Thoracic aorta (tissue), 2 donors: Measurements from ENCODE around the gene TRIM63. TPM values are rescaled to one million over a fixed set of nuclear protein-coding genes. Genes with fewer than 3 reads are reported as not detected.

Source experiments
- ATAC-seq: fragments of 150-250 bp; one replicate; pipeline ENCODE4 v1.8.0; 2017; ENCODE audit warnings: low read depth; ENCODE audit not compliant: insufficient number of reproducible peaks, low FRiP score
- DNase-seq: peaks from one replicate; pipeline ENCODE4 v3.0.0-alpha.2; 2020; ENCODE audit warnings: low spot score
- H3K27ac ChIP-seq, 2 donors: fragments of 200-600 bp; sonication (generic); 1 replicate in 1 of 2; 2 replicates in 1 of 2; pipeline ENCODE4 v1.5.1; 2016; ENCODE audit warnings: mild to moderate bottlenecking in 2 of 2, moderate library complexity in 2 of 2
- H3K27me3 ChIP-seq: fragments of 200-600 bp; sonication (generic); replicated peaks from 2 replicates; pipeline ENCODE4 v1.6.0; 2016; ENCODE audit warnings: mild to moderate bottlenecking; ENCODE audit not compliant: insufficient read depth
- H3K36me3 ChIP-seq: fragments of 200-600 bp; sonication (generic); one replicate; pipeline ENCODE4 v1.5.1; 2016
- H3K4me1 ChIP-seq, 2 donors: fragments of 200-600 bp; sonication (generic); 1 replicate in 1 of 2; 2 replicates in 1 of 2; pipeline versions ENCODE4 v1.5.1 to v1.6.0; 2016; ENCODE audit warnings: low read depth in 2 of 2, mild to moderate bottlenecking in 1 of 2; ENCODE audit not compliant: control insufficient read depth in 1 of 2
- H3K4me3 ChIP-seq: fragments of 200-600 bp; sonication (generic); 2 replicates; pipeline ENCODE4 v1.5.1; 2016; ENCODE audit warnings: mild to moderate bottlenecking
- H3K9me3 ChIP-seq: fragments of 200-600 bp; sonication (generic); 2 replicates; pipeline ENCODE4 v1.5.1; 2016
- total RNA-seq, 2 donors: library from RNA; depleted of rRNA; stranded (reverse); fragments of >200 nt; gene quantifications; one replicate each; pipeline versions ENCODE4 v1.1.0 to v1.2.3, GENCODE V29; 2016
- TF ChIP-seq, protein P1 (sequence below): fragments of 200-600 bp; sonication (generic); IDR thresholded peaks from one replicate; pipeline ENCODE4 v1.5.1; 2019; ENCODE audit warnings: antibody characterized with exemption

TRIM63 gene
- total RNA-seq, 2 donors from 2014 or later, result not detected

DNA sequence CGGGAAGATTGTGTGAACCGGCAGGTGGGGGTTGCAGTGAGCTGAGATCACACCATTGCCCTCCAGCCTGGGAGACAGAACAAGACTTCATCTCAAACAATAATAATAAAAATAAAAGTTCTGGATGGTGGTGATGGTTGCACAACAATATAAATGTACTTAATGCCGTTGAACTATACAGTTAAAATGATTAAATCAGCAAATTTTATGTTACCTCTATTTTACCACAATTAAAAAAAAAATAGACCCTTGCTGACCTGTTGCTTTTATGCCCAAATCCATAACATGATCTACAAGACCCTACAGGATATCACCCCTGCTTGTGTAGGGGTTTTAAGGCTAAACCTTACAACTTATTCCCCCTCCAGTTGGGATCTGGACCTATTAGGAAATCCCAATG is 32.4 kb upstream of the TRIM63 start:
- H3K9me3 ChIP-seq, result no peaks in the 10 kb centered on the region
- no peak overlapping the region for H3K27ac ChIP-seq
- TF ChIP-seq, protein P1, sequence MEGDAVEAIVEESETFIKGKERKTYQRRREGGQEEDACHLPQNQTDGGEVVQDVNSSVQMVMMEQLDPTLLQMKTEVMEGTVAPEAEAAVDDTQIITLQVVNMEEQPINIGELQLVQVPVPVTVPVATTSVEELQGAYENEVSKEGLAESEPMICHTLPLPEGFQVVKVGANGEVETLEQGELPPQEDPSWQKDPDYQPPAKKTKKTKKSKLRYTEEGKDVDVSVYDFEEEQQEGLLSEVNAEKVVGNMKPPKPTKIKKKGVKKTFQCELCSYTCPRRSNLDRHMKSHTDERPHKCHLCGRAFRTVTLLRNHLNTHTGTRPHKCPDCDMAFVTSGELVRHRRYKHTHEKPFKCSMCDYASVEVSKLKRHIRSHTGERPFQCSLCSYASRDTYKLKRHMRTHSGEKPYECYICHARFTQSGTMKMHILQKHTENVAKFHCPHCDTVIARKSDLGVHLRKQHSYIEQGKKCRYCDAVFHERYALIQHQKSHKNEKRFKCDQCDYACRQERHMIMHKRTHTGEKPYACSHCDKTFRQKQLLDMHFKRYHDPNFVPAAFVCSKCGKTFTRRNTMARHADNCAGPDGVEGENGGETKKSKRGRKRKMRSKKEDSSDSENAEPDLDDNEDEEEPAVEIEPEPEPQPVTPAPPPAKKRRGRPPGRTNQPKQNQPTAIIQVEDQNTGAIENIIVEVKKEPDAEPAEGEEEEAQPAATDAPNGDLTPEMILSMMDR, result no peak
- ATAC-seq (no peak), DNase-seq (no peak)
- H3K36me3 ChIP-seq, result no peaks in the 10 kb centered on the region
- H3K4me1 ChIP-seq, result peaks cover 0 to 2% of the 10 kb centered on the region in 2 donors
- no peak overlapping the region for H3K4me3 ChIP-seq
- H3K27me3 ChIP-seq, result no peaks in the 10 kb centered on the region

DNA sequence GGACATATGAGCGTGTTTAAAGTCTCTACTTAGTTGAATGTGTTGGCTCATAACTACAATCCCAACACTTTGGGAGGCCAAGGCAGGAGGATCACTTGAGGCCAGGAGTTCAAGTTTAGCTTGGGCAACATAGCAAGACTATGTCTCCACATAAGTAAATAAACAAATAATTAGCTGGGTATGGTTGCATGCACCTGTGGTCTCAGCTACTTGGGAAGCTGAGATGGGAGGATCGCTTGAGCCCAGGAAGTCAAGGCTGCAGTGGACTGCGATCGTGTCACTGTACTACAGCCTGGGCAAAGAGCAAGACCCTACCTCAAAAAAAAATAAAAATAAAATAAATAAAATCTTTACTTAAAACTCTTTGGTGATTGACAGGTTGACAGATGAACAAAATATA is 31.2 kb upstream of the TRIM63 start:
- H3K4me3 ChIP-seq, result no peak overlapping the region
- no peak overlapping the region for H3K27ac ChIP-seq
- DNase-seq (no peak), ATAC-seq (no peak)
- H3K27me3 ChIP-seq, result no peaks in the 10 kb centered on the region
- TF ChIP-seq, protein P1, result no peak
- H3K9me3 ChIP-seq, result no peaks in the 10 kb centered on the region
- peaks cover 0 to 5% of the 10 kb centered on the region in 2 donors for H3K4me1 ChIP-seq
- H3K36me3 ChIP-seq, result no peaks in the 10 kb centered on the region

DNA sequence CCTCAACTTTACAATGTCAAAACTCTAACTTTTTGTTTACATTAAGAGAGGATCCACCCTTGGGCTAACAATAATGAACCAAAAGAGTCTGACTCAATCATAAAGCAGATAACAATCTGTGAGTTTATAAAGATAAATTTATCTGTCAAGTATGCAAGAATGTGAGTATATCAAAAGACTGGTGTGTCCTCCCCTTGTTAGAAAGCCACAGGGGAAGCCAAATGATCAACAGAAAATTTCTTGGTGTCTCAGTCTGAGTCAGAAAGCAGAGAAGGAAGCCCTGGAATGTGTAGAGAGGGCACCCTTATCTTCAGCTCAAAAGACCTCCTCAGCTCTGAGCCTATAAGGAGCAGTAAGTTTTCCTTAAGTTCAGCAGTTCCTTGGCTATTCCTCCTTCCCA is 30.3 kb upstream of the TRIM63 start:
- TF ChIP-seq, protein P1, result no peak
- H3K27ac ChIP-seq, result no peak overlapping the region

DNA sequence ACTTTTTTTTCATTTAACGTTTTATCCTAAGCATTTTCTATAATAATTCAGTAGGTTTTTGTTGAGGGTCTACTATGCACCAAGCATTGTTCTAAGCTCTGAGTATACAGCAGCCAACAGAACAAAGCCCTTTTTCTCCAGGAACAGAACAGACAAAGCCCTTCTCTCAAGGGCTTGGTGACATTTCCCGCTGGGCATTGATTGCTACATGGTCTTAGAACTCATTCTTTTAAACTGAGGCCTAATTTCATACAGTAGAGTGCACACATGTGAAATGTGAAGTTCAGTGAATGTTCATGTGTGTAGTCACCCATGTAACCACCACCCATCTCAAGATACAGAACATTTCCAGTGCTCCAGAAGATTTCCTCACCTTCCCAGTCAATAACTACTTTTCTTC is 29.0 kb upstream of the TRIM63 start:
- H3K9me3 ChIP-seq, result no peaks in the 10 kb centered on the region
- no peaks in the 10 kb centered on the region for H3K27me3 ChIP-seq
- H3K27ac ChIP-seq, result no peak overlapping the region
- ATAC-seq (no peak), DNase-seq (no peak)
- H3K4me1 ChIP-seq, result peaks cover 0 to 5% of the 10 kb centered on the region in 2 donors
- no peaks in the 10 kb centered on the region for H3K36me3 ChIP-seq
- TF ChIP-seq, protein P1, result no peak
- H3K4me3 ChIP-seq, result no peak overlapping the region

More for the DNA sequence above, 30.3 kb upstream of the TRIM63 start:
- Histone ChIP-seq H3K27me3 (no peaks in the 10 kb centered on the region), H3K9me3 (no peaks in the 10 kb centered on the region), H3K4me1 (peaks cover 0 to 5% of the 10 kb centered on the region in 2 donors), H3K36me3 (no peaks in the 10 kb centered on the region), H3K4me3 (no peak overlapping the region)
- ATAC-seq (no peak), DNase-seq (no peak)

DNA sequence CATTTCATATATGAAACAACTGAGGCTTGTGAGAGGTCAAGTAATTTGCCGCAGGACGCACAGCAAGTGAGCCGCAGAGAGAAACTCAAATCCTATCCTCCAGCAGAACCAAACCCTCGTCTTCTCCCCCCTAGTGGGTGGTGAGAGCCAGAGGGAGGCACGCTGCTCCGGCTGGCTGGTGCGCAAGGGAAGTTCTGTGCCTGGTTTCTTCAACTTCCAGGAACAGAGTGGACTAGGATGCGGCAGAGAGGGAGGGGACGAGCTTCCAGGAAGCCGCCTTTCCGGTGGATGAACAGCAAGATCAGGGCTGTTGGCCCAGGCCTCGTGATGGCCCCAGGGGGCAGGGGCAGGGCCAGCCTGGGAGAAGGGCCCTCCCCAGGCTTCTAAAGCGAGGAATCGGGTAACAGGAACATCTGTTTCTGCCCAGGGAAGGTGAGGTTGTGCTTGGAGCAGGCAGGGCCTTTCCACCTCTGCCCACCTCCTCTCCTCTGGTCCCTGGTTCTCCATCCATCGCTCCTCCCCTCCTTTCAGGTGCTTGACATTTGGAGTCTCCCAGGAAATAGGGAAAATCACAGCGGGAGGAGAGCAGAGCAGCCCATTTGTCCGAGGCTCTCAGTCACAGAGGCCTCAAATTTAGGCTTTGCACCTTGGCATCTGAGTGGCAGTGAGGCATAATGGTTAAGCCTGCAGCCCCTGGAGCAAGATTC is 27.4 kb upstream of the TRIM63 start:
- no peak for DNase-seq
- ATAC-seq, result no peak
- Histone ChIP-seq H3K4me1 (peaks cover 0 to 5% of the 10 kb centered on the region in 2 donors), H3K36me3 (no peaks in the 10 kb centered on the region), H3K9me3 (no peaks in the 10 kb centered on the region), H3K27ac (no peak overlapping the region), H3K27me3 (no peaks in the 10 kb centered on the region), H3K4me3 (no peak overlapping the region)
- TF ChIP-seq, protein P1, result no peak
